ENCODE results near the gene MAP2K1. TPM values are rescaled to one million over a fixed set of nuclear protein-coding genes. Genes with fewer than 3 reads are reported as not detected.
"Not testable (repeated sequence)": the region's sequence is repeated elsewhere in the genome, so short reads cannot be mapped to it uniquely, and the experiment has no call there.

Gene MAP2K1
- total RNA-seq, 1 experiment from 2014 or later: 16.2 TPM

GRCh38 chr15:66484539-66485112 is 97.9 kb downstream of the MAP2K1 start:
- no peak for DNase-seq (ENCODE audit: low read depth, low spot score)
- in situ Hi-C loops (cut with HindIII; ENCODE audit: low pct_unique_long_range_greater_than_20kb, low sequenced_read_pairs): loop anchor here (25.0 kb wide), 1 partner anchor 172 kb away; no protein-coding TSS in a partner anchor

GRCh38 chr15:66486887-66487286 is 100.2 kb downstream of the MAP2K1 start:
- in situ Hi-C loops (cut with HindIII; ENCODE audit: low pct_unique_long_range_greater_than_20kb, low sequenced_read_pairs): loop anchor here (25.0 kb wide), 1 partner anchor 175 kb away; no protein-coding TSS in a partner anchor
- DNase-seq (ENCODE audit: low read depth, low spot score): no peak

GRCh38 chr15:66488525-66488924 is 101.8 kb downstream of the MAP2K1 start:
- in situ Hi-C loops (cut with HindIII; ENCODE audit: low pct_unique_long_range_greater_than_20kb, low sequenced_read_pairs): loop anchor here (25.0 kb wide), 1 partner anchor 176 kb away; no protein-coding TSS in a partner anchor
- no peak for DNase-seq (ENCODE audit: low read depth, low spot score)

- DNase-seq (ENCODE audit: low read depth, low spot score): no peak
- in situ Hi-C loops (cut with HindIII; ENCODE audit: low pct_unique_long_range_greater_than_20kb, low sequenced_read_pairs): loop anchor here (25.0 kb wide), 1 partner anchor 177 kb away; no protein-coding TSS in a partner anchor
Measured at GRCh38 chr15:66489179-66489791, 102.6 kb downstream of the MAP2K1 start.

GRCh38 chr15:66491846-66492245 is 105.1 kb downstream of the MAP2K1 start:
- in situ Hi-C loops (cut with HindIII; ENCODE audit: low pct_unique_long_range_greater_than_20kb, low sequenced_read_pairs): loop anchor here (25.0 kb wide), 1 partner anchor 180 kb away; no protein-coding TSS in a partner anchor
- DNase-seq (ENCODE audit: low read depth, low spot score): no peak

GRCh38 chr15:66494262-66494661 is 107.5 kb downstream of the MAP2K1 start:
- DNase-seq (ENCODE audit: low read depth, low spot score): no peak
- in situ Hi-C loops (cut with HindIII; ENCODE audit: low pct_unique_long_range_greater_than_20kb, low sequenced_read_pairs): loop anchor here (25.0 kb wide), 1 partner anchor 182 kb away; no protein-coding TSS in a partner anchor

GRCh38 chr15:66496951-66497501 is 110.3 kb downstream of the MAP2K1 start:
- in situ Hi-C loops (cut with HindIII; ENCODE audit: low pct_unique_long_range_greater_than_20kb, low sequenced_read_pairs): loop anchor here (25.0 kb wide), 1 partner anchor 185 kb away; no protein-coding TSS in a partner anchor
- DNase-seq (ENCODE audit: low read depth, low spot score): peak; percentile 32

GRCh38 chr15:66497502-66498455 is 111.1 kb downstream of the MAP2K1 start, which contains the start of gene SNAPC5:
Gene SNAPC5, minus strand, starts transcription at chr15:66497762. Its CDS starts 31 bp downstream, at chr15:66497731.
- in situ Hi-C loops (cut with HindIII; ENCODE audit: low pct_unique_long_range_greater_than_20kb, low sequenced_read_pairs): loop anchor here (25.0 kb wide), 1 partner anchor 185 kb away; no protein-coding TSS in a partner anchor
- DNase-seq (ENCODE audit: low read depth, low spot score): peak; percentile 93

- DNase-seq (ENCODE audit: low read depth, low spot score): peak; percentile 49
- in situ Hi-C loops (cut with HindIII; ENCODE audit: low pct_unique_long_range_greater_than_20kb, low sequenced_read_pairs): loop anchor here (25.0 kb wide), 1 partner anchor 186 kb away; no protein-coding TSS in a partner anchor
Measured at GRCh38 chr15:66498501-66499386, 112.0 kb downstream of the MAP2K1 start.

- in situ Hi-C loops (cut with HindIII; ENCODE audit: low pct_unique_long_range_greater_than_20kb, low sequenced_read_pairs); DNase-seq (ENCODE audit: low read depth, low spot score): not testable (repeated sequence)
Measured at GRCh38 chr15:66500346-66500745, 113.6 kb downstream of the MAP2K1 start.

- in situ Hi-C loops (cut with HindIII; ENCODE audit: low pct_unique_long_range_greater_than_20kb, low sequenced_read_pairs): no loop called here
- DNase-seq (ENCODE audit: low read depth, low spot score): no peak
Measured at GRCh38 chr15:66502491-66502890, 115.8 kb downstream of the MAP2K1 start.

GRCh38 chr15:66503041-66503648 is 116.4 kb downstream of the MAP2K1 start:
- DNase-seq (ENCODE audit: low read depth, low spot score); in situ Hi-C loops (cut with HindIII; ENCODE audit: low pct_unique_long_range_greater_than_20kb, low sequenced_read_pairs): not testable (repeated sequence)

GRCh38 chr15:66503780-66504562 is 117.3 kb downstream of the MAP2K1 start:
- in situ Hi-C loops (cut with HindIII; ENCODE audit: low pct_unique_long_range_greater_than_20kb, low sequenced_read_pairs): no loop called here
- no peak for DNase-seq (ENCODE audit: low read depth, low spot score)

- in situ Hi-C loops (cut with HindIII; ENCODE audit: low pct_unique_long_range_greater_than_20kb, low sequenced_read_pairs): no loop called here
- peak; percentile 77 for DNase-seq (ENCODE audit: low read depth, low spot score)
Measured at GRCh38 chr15:66504563-66505429, 118.1 kb downstream of the MAP2K1 start, which contains the start of the genes RPL4 and ZWILCH. Gene RPL4, minus strand, starts transcription at chr15:66504855. Its CDS starts 65 bp downstream, at chr15:66504790. Gene ZWILCH, plus strand, starts transcription at chr15:66505326. Its CDS starts 13 bp downstream, at chr15:66505339.
